ENCODE results near the gene ARHGAP24. TPM values are rescaled to one million over a fixed set of nuclear protein-coding genes. Genes with fewer than 3 reads are reported as not detected.

Gene ARHGAP24
- polyA plus RNA-seq, 3 donors = 12.5 to 32.0 (median 18.8) TPM

DNA sequence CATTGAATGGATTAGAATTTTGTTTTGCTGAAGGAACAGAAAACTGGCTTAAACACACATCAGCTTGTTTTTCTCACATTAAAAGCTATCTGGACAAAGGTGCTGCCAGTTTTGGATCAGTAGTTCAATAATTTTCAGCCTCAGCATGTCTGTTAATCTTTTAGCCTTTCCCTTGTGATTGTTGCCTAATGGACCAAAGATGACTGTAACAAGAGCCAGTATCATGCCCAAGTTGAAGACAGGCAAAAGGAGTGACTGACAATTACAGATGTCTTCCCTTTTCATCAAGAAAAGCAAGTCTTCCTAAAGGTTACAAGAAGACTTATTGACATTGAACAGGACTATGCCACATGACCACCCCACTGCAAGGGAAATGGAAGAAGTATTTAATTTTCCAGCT is 465.2 kb downstream of the ARHGAP24 start:
- H3K36me3 ChIP-seq (replicated peaks in 1 of 2; ENCODE audit: control insufficient read depth in 1 of 2, insufficient read depth in 2 of 2, low read length in 2 of 2) = peaks cover 0 to 4% of the 10 kb centered on the region in 2 donors
- no peak overlapping the region for H3K27ac ChIP-seq (ENCODE audit: low read depth in 1 of 2, low read length in 2 of 2)
- no peak overlapping the region for H2AFZ ChIP-seq (ENCODE audit: insufficient read depth, low read depth, low read length, poor library complexity, severe bottlenecking)
- no peaks in the 10 kb centered on the region for H3K79me2 ChIP-seq (ENCODE audit: insufficient read depth, low read length)
- H3K4me3 ChIP-seq (replicated peaks in 1 of 3; ENCODE audit: low read depth in 2 of 3, low read length in 3 of 3) = no peak overlapping the region
- intact Hi-C loops (cut with micrococcal nuclease) = no loop called here
- TF ChIP-seq, protein P1, sequence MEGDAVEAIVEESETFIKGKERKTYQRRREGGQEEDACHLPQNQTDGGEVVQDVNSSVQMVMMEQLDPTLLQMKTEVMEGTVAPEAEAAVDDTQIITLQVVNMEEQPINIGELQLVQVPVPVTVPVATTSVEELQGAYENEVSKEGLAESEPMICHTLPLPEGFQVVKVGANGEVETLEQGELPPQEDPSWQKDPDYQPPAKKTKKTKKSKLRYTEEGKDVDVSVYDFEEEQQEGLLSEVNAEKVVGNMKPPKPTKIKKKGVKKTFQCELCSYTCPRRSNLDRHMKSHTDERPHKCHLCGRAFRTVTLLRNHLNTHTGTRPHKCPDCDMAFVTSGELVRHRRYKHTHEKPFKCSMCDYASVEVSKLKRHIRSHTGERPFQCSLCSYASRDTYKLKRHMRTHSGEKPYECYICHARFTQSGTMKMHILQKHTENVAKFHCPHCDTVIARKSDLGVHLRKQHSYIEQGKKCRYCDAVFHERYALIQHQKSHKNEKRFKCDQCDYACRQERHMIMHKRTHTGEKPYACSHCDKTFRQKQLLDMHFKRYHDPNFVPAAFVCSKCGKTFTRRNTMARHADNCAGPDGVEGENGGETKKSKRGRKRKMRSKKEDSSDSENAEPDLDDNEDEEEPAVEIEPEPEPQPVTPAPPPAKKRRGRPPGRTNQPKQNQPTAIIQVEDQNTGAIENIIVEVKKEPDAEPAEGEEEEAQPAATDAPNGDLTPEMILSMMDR (IDR thresholded peaks at IDR 0.05) = no peak
- H3K4me2 ChIP-seq (replicated peaks; ENCODE audit: extremely low read depth, low read length, poor library complexity, severe bottlenecking) = no peak overlapping the region
- no peaks in the 10 kb centered on the region for H3K4me1 Mint-ChIP-seq
- H4K20me1 ChIP-seq (ENCODE audit: insufficient read depth, low read length) = peaks cover 7% of the 10 kb centered on the region
- H3K9ac ChIP-seq (ENCODE audit: insufficient read depth, low read length, poor library complexity, severe bottlenecking) = no peak overlapping the region
- H3K27ac Mint-ChIP-seq = no peak overlapping the region
- peaks cover 0 to 5% (median 2%) of the 10 kb centered on the region in 3 donors for H3K27me3 Mint-ChIP-seq (ENCODE audit: low read depth in 3 of 3)
- peaks cover 0 to 10% (median 2%) of the 10 kb centered on the region in 7 donors for H3K9me3 Mint-ChIP-seq
- H3K9me3 ChIP-seq (replicated peaks in 1 of 2; ENCODE audit: control insufficient read depth in 1 of 2, insufficient read depth in 1 of 2, low read length in 2 of 2) = no peaks in the 10 kb centered on the region
- no peak overlapping the region for H3K4me3 Mint-ChIP-seq
- H3K27me3 ChIP-seq (ENCODE audit: control insufficient read depth in 2 of 2, insufficient read depth in 2 of 2, low read length in 2 of 2) = no peaks in the 10 kb centered on the region
- H3K36me3 Mint-ChIP-seq = peaks cover 8 to 18% of the 10 kb centered on the region in 2 donors
- no peak for DNase-seq
- no peaks in the 10 kb centered on the region for H3K4me1 ChIP-seq (ENCODE audit: control insufficient read depth in 1 of 2, insufficient read depth in 2 of 2, low read length in 2 of 2)

DNA sequence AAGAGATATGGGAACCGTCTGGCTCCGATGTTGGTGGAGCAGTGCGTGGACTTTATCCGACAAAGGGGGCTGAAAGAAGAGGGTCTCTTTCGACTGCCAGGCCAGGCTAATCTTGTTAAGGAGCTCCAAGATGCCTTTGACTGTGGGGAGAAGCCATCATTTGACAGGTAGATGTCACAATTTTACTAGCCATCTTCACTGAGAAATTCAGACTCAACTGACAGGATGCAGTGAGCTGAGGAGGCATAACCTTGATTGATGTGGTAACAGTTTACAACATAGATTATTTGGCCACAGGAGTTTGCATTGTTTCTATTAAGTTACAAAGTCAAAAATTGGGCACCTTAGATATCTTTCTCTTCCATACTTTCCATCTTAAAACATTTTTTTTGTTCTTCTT is 467.2 kb downstream of the ARHGAP24 start:
- TF ChIP-seq, protein P1 (IDR thresholded peaks at IDR 0.05) = no peak
- H3K79me2 ChIP-seq (ENCODE audit: insufficient read depth, low read length) = no peaks in the 10 kb centered on the region
- H3K4me1 ChIP-seq (ENCODE audit: control insufficient read depth in 1 of 2, insufficient read depth in 2 of 2, low read length in 2 of 2) = no peaks in the 10 kb centered on the region
- H3K4me3 ChIP-seq (replicated peaks in 1 of 3; ENCODE audit: low read depth in 2 of 3, low read length in 3 of 3) = no peak overlapping the region
- no peak for DNase-seq
- no peak overlapping the region for H3K27ac ChIP-seq (ENCODE audit: low read depth in 1 of 2, low read length in 2 of 2)
- peaks cover 8 to 14% of the 10 kb centered on the region in 2 donors for H3K36me3 Mint-ChIP-seq
- no peak overlapping the region for H2AFZ ChIP-seq (ENCODE audit: insufficient read depth, low read depth, low read length, poor library complexity, severe bottlenecking)
- H3K27ac Mint-ChIP-seq = no peak overlapping the region
- H3K9ac ChIP-seq (ENCODE audit: insufficient read depth, low read length, poor library complexity, severe bottlenecking) = no peak overlapping the region
- peaks cover 0 to 4% of the 10 kb centered on the region in 2 donors for H3K36me3 ChIP-seq (replicated peaks in 1 of 2; ENCODE audit: control insufficient read depth in 1 of 2, insufficient read depth in 2 of 2, low read length in 2 of 2)
- no peak overlapping the region for H3K4me2 ChIP-seq (replicated peaks; ENCODE audit: extremely low read depth, low read length, poor library complexity, severe bottlenecking)
- H3K4me1 Mint-ChIP-seq = no peaks in the 10 kb centered on the region
- intact Hi-C loops (cut with micrococcal nuclease) = no loop called here
- H3K9me3 ChIP-seq (replicated peaks in 1 of 2; ENCODE audit: control insufficient read depth in 1 of 2, insufficient read depth in 1 of 2, low read length in 2 of 2) = no peaks in the 10 kb centered on the region
- peaks cover 0 to 2% (median 1%) of the 10 kb centered on the region in 3 donors for H3K27me3 Mint-ChIP-seq (ENCODE audit: low read depth in 3 of 3)
- 96% methylated on average over 4 of the region's 5 CpGs for WGBS (ENCODE audit: insufficient coverage)
- H4K20me1 ChIP-seq (ENCODE audit: insufficient read depth, low read length) = peaks cover 14% of the 10 kb centered on the region
- peaks cover 0 to 8% (median 2%) of the 10 kb centered on the region in 7 donors for H3K9me3 Mint-ChIP-seq
- H3K4me3 Mint-ChIP-seq = no peak overlapping the region
- no peaks in the 10 kb centered on the region for H3K27me3 ChIP-seq (ENCODE audit: control insufficient read depth in 2 of 2, insufficient read depth in 2 of 2, low read length in 2 of 2)

All from CD14-positive monocyte (primary cell).